HG03521 (cell line): ENCODE results near the gene GSTM3.
"Not testable (repeated sequence)": the region's sequence is repeated elsewhere in the genome, so short reads cannot be mapped to it uniquely, and the experiment has no call there.

Experiments
- ATAC-seq: cut with Tn5 transposase; IDR thresholded peaks from one replicate; pipeline ENCODE4 v1.9.1; 2021; ENCODE audit warnings: mild to moderate bottlenecking, moderate library complexity; ENCODE audit not compliant: unreplicated experiment

The GSTM3 gene

GRCh38 chr1:109776206-109776835 is 35.5 kb upstream of the GSTM3 start:
- ATAC-seq, result no peak

GRCh38 chr1:109775398-109775797 is 34.6 kb upstream of the GSTM3 start:
- no peak for ATAC-seq

- ATAC-seq, result no peak
Measured at GRCh38 chr1:109773900-109774485, 33.2 kb upstream of the GSTM3 start.

- no peak for ATAC-seq
Measured at GRCh38 chr1:109773203-109773899, 32.5 kb upstream of the GSTM3 start.

GRCh38 chr1:109772658-109773202 is 31.9 kb upstream of the GSTM3 start:
- no peak for ATAC-seq

GRCh38 chr1:109771712-109772657 is 31.1 kb upstream of the GSTM3 start:
- no peak for ATAC-seq

- no peak for ATAC-seq
Measured at GRCh38 chr1:109770331-109771095, 29.7 kb upstream of the GSTM3 start.

- ATAC-seq, result no peak
Measured at GRCh38 chr1:109769330-109770078, 28.7 kb upstream of the GSTM3 start.

GRCh38 chr1:109768820-109769219 is 28.0 kb upstream of the GSTM3 start:
- ATAC-seq, result no peak

GRCh38 chr1:109768335-109768650 is 27.5 kb upstream of the GSTM3 start:
- ATAC-seq, result no peak

- ATAC-seq, result no peak
Measured at GRCh38 chr1:109767637-109768334, 26.9 kb upstream of the GSTM3 start.

GRCh38 chr1:109766991-109767636 is 26.3 kb upstream of the GSTM3 start:
- ATAC-seq, result not testable (repeated sequence)

- ATAC-seq, result no peak
Measured at GRCh38 chr1:109765896-109766615, 25.2 kb upstream of the GSTM3 start.

GRCh38 chr1:109765483-109765815 is 24.6 kb upstream of the GSTM3 start:
- ATAC-seq, result no peak

- ATAC-seq, result no peak
Measured at GRCh38 chr1:109764561-109765482, 24.0 kb upstream of the GSTM3 start.

GRCh38 chr1:109763646-109764415 is 23.0 kb upstream of the GSTM3 start, which contains the start of gene EPS8L3:
Gene EPS8L3, minus strand, starts transcription at chr1:109763923. Its CDS starts 2,174 bp downstream, at chr1:109761749.
- ATAC-seq, result no peak
